ENCODE results near the gene FBLN1. TPM values are rescaled to one million over a fixed set of nuclear protein-coding genes. Genes with fewer than 3 reads are reported as not detected.

Gene FBLN1
- total and polyA plus RNA-seq, 2 donors (not counting 3 experiments of a cell fraction or from before 2014, with no cell fraction given): 1.2 to 4.0 TPM

DNA sequence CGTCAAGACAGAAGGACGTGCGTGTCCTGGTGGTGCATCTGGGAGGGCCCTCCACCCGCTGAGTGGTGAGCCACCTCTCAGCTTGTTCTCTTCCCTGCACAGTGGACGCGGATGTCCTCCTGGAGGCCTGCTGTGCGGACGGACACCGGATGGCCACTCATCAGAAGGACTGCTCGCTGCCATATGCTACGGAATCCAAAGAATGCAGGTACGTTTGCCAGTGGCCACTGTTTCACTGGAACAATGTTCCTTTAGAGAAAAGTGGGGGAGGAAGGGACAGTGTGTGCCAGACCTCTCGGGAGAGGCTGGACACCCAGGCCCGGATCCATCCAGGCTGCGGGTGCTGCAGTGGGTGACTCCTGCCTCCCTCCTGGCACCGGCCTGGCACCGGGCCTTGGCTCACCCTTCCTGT lies 15.9 kb downstream of the FBLN1 start:
- Histone ChIP-seq H4K20me1 (replicated peaks; ENCODE audit: control insufficient read depth, extremely low read depth, insufficient read depth, low read length) (no peaks in the 10 kb centered on the region), H3K36me3 (ENCODE audit: control insufficient read depth in 2 of 2, extremely low read depth in 1 of 2, insufficient read depth in 2 of 2, low read length in 2 of 2) (no peaks in the 10 kb centered on the region), H3K4me3 (replicated peaks in 1 of 3; ENCODE audit: insufficient read depth in 1 of 3, low read depth in 1 of 3, low read length in 3 of 3) (no peak overlapping the region), H3K9ac (replicated peaks; ENCODE audit: extremely low read depth, insufficient read depth, low read length) (no peak overlapping the region), H3K9me1 (replicated peaks; ENCODE audit: control insufficient read depth, extremely low read depth, insufficient read depth, low read length) (no peaks in the 10 kb centered on the region), H3K9me3 (replicated peaks; ENCODE audit: control insufficient read depth, insufficient read depth, low read length) (no peaks in the 10 kb centered on the region), H3K27ac (ENCODE audit: insufficient read depth, low read depth, low read length) (no peak overlapping the region), H3K27me3 (ENCODE audit: control insufficient read depth in 2 of 2, insufficient read depth in 2 of 2, low read length in 2 of 2) (no peaks in the 10 kb centered on the region), H3K79me2 (ENCODE audit: control insufficient read depth, insufficient read depth, low read length) (no peaks in the 10 kb centered on the region), H3K4me2 (ENCODE audit: insufficient read depth, low read length) (no peak overlapping the region), H3K4me1 (ENCODE audit: control insufficient read depth, extremely low read depth, insufficient read depth, low read length) (no peaks in the 10 kb centered on the region), H2AFZ (ENCODE audit: low read depth, low read length) (no peak overlapping the region)
- intact Hi-C loops (cut with micrococcal nuclease): no loop called here
- CTCF ChIA-PET: interaction anchor here (0.8 kb wide), 1 partner anchor 19 kb away, joined by 3 read pairs; no protein-coding TSS in a partner anchor
- TF ChIP-seq POLR2A (IDR thresholded peaks at IDR 0.05; ENCODE audit: low read depth, low read length) (no peak), MYC (IDR thresholded peaks at IDR 0.05; ENCODE audit: low read depth, low read length) (no peak), POLR2AphosphoS5 (IDR thresholded peaks at IDR 0.05; ENCODE audit: insufficient read depth, low read depth, low read length) (no peak), GATA2 (IDR thresholded peaks at IDR 0.05; ENCODE audit: insufficient read depth, insufficient read length, low read depth, low read length) (no peak), EZH2 (IDR thresholded peaks at IDR 0.05; ENCODE audit: borderline replicate concordance, low read depth, low read length, severe bottlenecking) (no peak), FOS (IDR thresholded peaks at IDR 0.05; ENCODE audit: borderline replicate concordance, insufficient read depth, low read length) (no peak), JUN (IDR thresholded peaks at IDR 0.05; ENCODE audit: borderline replicate concordance, insufficient read depth, insufficient read length, low read depth) (no peak)
- TF ChIP-seq, protein P1, sequence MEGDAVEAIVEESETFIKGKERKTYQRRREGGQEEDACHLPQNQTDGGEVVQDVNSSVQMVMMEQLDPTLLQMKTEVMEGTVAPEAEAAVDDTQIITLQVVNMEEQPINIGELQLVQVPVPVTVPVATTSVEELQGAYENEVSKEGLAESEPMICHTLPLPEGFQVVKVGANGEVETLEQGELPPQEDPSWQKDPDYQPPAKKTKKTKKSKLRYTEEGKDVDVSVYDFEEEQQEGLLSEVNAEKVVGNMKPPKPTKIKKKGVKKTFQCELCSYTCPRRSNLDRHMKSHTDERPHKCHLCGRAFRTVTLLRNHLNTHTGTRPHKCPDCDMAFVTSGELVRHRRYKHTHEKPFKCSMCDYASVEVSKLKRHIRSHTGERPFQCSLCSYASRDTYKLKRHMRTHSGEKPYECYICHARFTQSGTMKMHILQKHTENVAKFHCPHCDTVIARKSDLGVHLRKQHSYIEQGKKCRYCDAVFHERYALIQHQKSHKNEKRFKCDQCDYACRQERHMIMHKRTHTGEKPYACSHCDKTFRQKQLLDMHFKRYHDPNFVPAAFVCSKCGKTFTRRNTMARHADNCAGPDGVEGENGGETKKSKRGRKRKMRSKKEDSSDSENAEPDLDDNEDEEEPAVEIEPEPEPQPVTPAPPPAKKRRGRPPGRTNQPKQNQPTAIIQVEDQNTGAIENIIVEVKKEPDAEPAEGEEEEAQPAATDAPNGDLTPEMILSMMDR (IDR thresholded peaks at IDR 0.05; ENCODE audit: extremely low read depth in 1 of 2, insufficient read depth in 1 of 2, low read depth in 1 of 2, low read length in 2 of 2): no peak
- TF ChIP-seq, protein P2, sequence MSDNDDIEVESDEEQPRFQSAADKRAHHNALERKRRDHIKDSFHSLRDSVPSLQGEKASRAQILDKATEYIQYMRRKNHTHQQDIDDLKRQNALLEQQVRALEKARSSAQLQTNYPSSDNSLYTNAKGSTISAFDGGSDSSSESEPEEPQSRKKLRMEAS (IDR thresholded peaks at IDR 0.05; ENCODE audit: insufficient read depth, insufficient read length): no peak
- FAIRE-seq (no peak), DNase-seq (ENCODE audit: low read depth, low spot score) (no peak)
- dilution Hi-C loops (cut with MboI; ENCODE audit: extremely low pct_ligation_motif_present, low sequenced_read_pairs): no loop called here
- POLR2A ChIA-PET: no interaction called here
- BruUV-seq (replicated peaks): no TSS peak

All from endothelial cell of umbilical vein (primary cell).